Measurements from ENCODE around the gene FIG4. TPM values are rescaled to one million over a fixed set of nuclear protein-coding genes. Genes with fewer than 3 reads are reported as not detected.

Gene FIG4
- total RNA-seq, 1 donor from 2014 or later, result 13.5 TPM

GRCh38 chr6:109687271-109687761, 3.8 kb upstream of the FIG4 start:
- H3K27me3 Mint-ChIP-seq (ENCODE audit: unreplicated experiment), result peaks cover 2% of the 10 kb centered on the region
- H3K4me1 Mint-ChIP-seq (ENCODE audit: unreplicated experiment), result peaks cover 16% of the 10 kb centered on the region
- no peaks in the 10 kb centered on the region for H3K36me3 Mint-ChIP-seq (ENCODE audit: unreplicated experiment)
- H3K4me3 Mint-ChIP-seq (ENCODE audit: unreplicated experiment), result no peak overlapping the region
- TF ChIP-seq, protein P1, sequence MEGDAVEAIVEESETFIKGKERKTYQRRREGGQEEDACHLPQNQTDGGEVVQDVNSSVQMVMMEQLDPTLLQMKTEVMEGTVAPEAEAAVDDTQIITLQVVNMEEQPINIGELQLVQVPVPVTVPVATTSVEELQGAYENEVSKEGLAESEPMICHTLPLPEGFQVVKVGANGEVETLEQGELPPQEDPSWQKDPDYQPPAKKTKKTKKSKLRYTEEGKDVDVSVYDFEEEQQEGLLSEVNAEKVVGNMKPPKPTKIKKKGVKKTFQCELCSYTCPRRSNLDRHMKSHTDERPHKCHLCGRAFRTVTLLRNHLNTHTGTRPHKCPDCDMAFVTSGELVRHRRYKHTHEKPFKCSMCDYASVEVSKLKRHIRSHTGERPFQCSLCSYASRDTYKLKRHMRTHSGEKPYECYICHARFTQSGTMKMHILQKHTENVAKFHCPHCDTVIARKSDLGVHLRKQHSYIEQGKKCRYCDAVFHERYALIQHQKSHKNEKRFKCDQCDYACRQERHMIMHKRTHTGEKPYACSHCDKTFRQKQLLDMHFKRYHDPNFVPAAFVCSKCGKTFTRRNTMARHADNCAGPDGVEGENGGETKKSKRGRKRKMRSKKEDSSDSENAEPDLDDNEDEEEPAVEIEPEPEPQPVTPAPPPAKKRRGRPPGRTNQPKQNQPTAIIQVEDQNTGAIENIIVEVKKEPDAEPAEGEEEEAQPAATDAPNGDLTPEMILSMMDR (IDR thresholded peaks at IDR 0.05), result no peak
- no peak overlapping the region for H3K27ac Mint-ChIP-seq (ENCODE audit: unreplicated experiment)
- H3K9me3 Mint-ChIP-seq (ENCODE audit: unreplicated experiment), result peaks cover 9% of the 10 kb centered on the region
- DNase-seq (ENCODE audit: extremely low spot score, unreplicated experiment), result no peak

- Mint-ChIP-seq H3K4me1 (ENCODE audit: unreplicated experiment) (peaks cover 16% of the 10 kb centered on the region), H3K9me3 (ENCODE audit: unreplicated experiment) (no peaks in the 10 kb centered on the region), H3K27me3 (ENCODE audit: unreplicated experiment) (no peaks in the 10 kb centered on the region), H3K36me3 (ENCODE audit: unreplicated experiment) (peaks cover 3% of the 10 kb centered on the region), H3K4me3 (ENCODE audit: unreplicated experiment) (peak overlapping the region; percentile 93), H3K27ac (ENCODE audit: unreplicated experiment) (peak overlapping the region; percentile 90)
- TF ChIP-seq, protein P1 (IDR thresholded peaks at IDR 0.05), result no peak
- DNase-seq (ENCODE audit: extremely low spot score, unreplicated experiment), result no peak
Measured at GRCh38 chr6:109690373-109690736, 741 bp upstream of the FIG4 start.

DNA sequence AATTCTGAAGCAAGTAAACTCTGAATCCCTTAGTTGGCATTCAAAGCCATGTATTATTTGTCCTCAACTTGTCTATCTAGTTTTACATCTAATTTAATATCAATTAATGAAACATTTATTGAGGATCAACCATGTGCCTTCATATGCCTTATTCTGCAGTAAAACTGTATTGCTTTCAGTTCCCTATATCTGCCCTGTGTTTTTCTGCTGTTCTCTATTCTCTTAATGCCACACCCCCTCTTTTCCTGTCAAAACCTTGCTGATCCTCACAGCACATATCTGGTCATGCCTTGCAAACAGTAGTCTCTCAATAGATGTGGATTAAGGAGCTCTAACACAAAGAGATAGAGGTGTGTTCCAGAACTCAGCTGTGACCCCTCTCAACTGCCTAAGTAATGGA, 2.0 kb downstream of the FIG4 start:
- TF ChIP-seq, protein P1 (IDR thresholded peaks at IDR 0.05), result no peak
- Mint-ChIP-seq H3K36me3 (ENCODE audit: unreplicated experiment) (peaks cover 9% of the 10 kb centered on the region), H3K4me3 (ENCODE audit: unreplicated experiment) (no peak overlapping the region), H3K27me3 (ENCODE audit: unreplicated experiment) (no peaks in the 10 kb centered on the region), H3K4me1 (ENCODE audit: unreplicated experiment) (peaks cover 16% of the 10 kb centered on the region), H3K9me3 (ENCODE audit: unreplicated experiment) (no peaks in the 10 kb centered on the region), H3K27ac (ENCODE audit: unreplicated experiment) (no peak overlapping the region)
- DNase-seq (ENCODE audit: extremely low spot score, unreplicated experiment), result no peak

DNA sequence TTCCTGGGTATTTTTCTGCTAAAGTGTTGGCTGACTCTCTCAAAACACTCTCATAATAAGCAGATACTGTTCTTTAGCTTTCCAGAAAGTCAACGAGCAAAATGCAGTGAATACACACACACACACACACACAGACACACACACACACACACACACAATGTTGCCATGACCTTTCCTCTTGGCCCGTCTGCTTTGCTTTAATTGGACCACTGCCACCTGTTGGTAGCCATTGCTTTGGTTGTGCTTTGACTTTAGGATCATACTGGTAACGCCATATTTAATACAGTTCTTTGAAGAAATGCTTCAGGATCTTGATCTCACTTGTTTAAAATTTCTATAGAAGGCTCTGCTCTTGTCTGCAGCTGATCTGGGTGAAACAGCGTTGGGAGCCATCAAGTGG, 4.4 kb downstream of the FIG4 start:
- TF ChIP-seq, protein P1 (IDR thresholded peaks at IDR 0.05), result no peak
- H3K27me3 Mint-ChIP-seq (ENCODE audit: unreplicated experiment), result no peaks in the 10 kb centered on the region
- no peak overlapping the region for H3K4me3 Mint-ChIP-seq (ENCODE audit: unreplicated experiment)
- H3K4me1 Mint-ChIP-seq (ENCODE audit: unreplicated experiment), result peaks cover 8% of the 10 kb centered on the region
- DNase-seq (ENCODE audit: extremely low spot score, unreplicated experiment), result no peak
- no peak overlapping the region for H3K27ac Mint-ChIP-seq (ENCODE audit: unreplicated experiment)
- H3K36me3 Mint-ChIP-seq (ENCODE audit: unreplicated experiment), result peaks cover 9% of the 10 kb centered on the region
- no peaks in the 10 kb centered on the region for H3K9me3 Mint-ChIP-seq (ENCODE audit: unreplicated experiment)

GRCh38 chr6:109696355-109696754, 5.3 kb downstream of the FIG4 start:
- Mint-ChIP-seq H3K36me3 (ENCODE audit: unreplicated experiment) (peaks cover 9% of the 10 kb centered on the region), H3K4me1 (ENCODE audit: unreplicated experiment) (peaks cover 8% of the 10 kb centered on the region), H3K9me3 (ENCODE audit: unreplicated experiment) (no peaks in the 10 kb centered on the region), H3K4me3 (ENCODE audit: unreplicated experiment) (no peak overlapping the region), H3K27me3 (ENCODE audit: unreplicated experiment) (no peaks in the 10 kb centered on the region), H3K27ac (ENCODE audit: unreplicated experiment) (no peak overlapping the region)
- DNase-seq (ENCODE audit: extremely low spot score, unreplicated experiment), result no peak
- TF ChIP-seq, protein P1 (IDR thresholded peaks at IDR 0.05), result no peak
